Right lobe of liver (tissue), 6 donors: ENCODE results near the gene NTF4. TPM values are rescaled to one million over a fixed set of nuclear protein-coding genes. Genes with fewer than 3 reads are reported as not detected.
"Not testable (repeated sequence)": the region's sequence is repeated elsewhere in the genome, so short reads cannot be mapped to it uniquely, and the experiment has no call there.

ENCODE experiments used
- ATAC-seq, 4 donors: fragments of 200-7000 bp; cut with Tn5 transposase; one replicate each; pipeline ENCODE4 v1.9.1; 2020; ENCODE audit warnings: mild to moderate bottlenecking in 4 of 4, moderate library complexity in 4 of 4
- DNase-seq, 3 donors: peaks; one replicate each; pipeline ENCODE4 v3.0.0-alpha.2; 2020
- H3K27ac ChIP-seq, 3 donors: fragments of 200-600 bp; one replicate each; pipeline ENCODE4 v1.8.0; 2022
- H3K27me3 ChIP-seq, 2 donors: fragments of 200-600 bp; one replicate each; pipeline ENCODE4 v1.8.0; 2022
- H3K36me3 ChIP-seq, 4 donors: fragments of 200-600 bp; sonication (generic) in 1 of 4; one replicate each; pipeline versions ENCODE4 v1.5.1 to v1.8.0; 2017 to 2022; ENCODE audit warnings: control low read depth in 1 of 4
- H3K4me1 ChIP-seq, 4 donors: fragments of 200-600 bp; sonication (generic) in 1 of 4; one replicate each; pipeline versions ENCODE4 v1.5.1 to v1.8.0; 2017 to 2022; ENCODE audit warnings: control low read depth in 1 of 4
- H3K4me3 ChIP-seq, 3 donors: fragments of 200-600 bp; one replicate each; pipeline ENCODE4 v1.8.0; 2022
- H3K9me3 ChIP-seq, 4 donors: fragments of 200-600 bp; sonication (generic) in 1 of 4; one replicate each; pipeline versions ENCODE4 v1.5.1 to v1.8.0; 2017 to 2022; ENCODE audit warnings: control low read depth in 1 of 4
- CTCF ChIP-seq, 4 donors: fragments of 200-600 bp in 3 of 4; fragments of 450-650 bp in 1 of 4; IDR thresholded peaks; one replicate each; pipeline versions ENCODE4 v1.5.1 to v1.8.0; 2016 to 2022; ENCODE audit warnings: antibody characterized with exemption in 4 of 4, mild to moderate bottlenecking in 2 of 4
- POLR2A ChIP-seq: fragments of 450-650 bp; IDR thresholded peaks from one replicate; pipeline ENCODE4 v1.6.1; 2017; ENCODE audit warnings: antibody characterized with exemption, mild to moderate bottlenecking
- WGBS: methylation state at CpG from one replicate; pipeline ENCODE4 v1.1.6; 2018; ENCODE audit warnings: low coverage, low lambda C conversion rate; ENCODE audit not compliant: insufficient coverage; ENCODE audit errors: missing lambda C conversion rate; 5-methylcytosine and 5-hydroxymethylcytosine counted together
- intact Hi-C, 2 donors: fragments of 100-400 bp; cut with DNase I; formaldehyde crosslinking; loops; one replicate each; pipeline versions ENCODE4 v1.11.2 to v1.14.1; 2022
- total RNA-seq, 6 experiments: library from RNA; depleted of rRNA in 2 of 6; stranded (reverse); fragments of >200 nt in 2 of 6; fragmentation: NEBNext Ultra II Directional in 3 of 6; extraction: Animal tissue kit (Norgen Biotek cat#: 25700) in 3 of 6; gene quantifications; one replicate each; pipeline versions ENCODE4 v1.1.0 to v1.2.4, GENCODE V29; 2016 to 2023
- donor health status: DM: no; HTN: yes; CAD: no.
- donor health status: DM: no; HTN: no; CAD: no.
- donor health status: DM: no; HTN: no; CAD: no.
- donor health status: DM: no; HTN: yes; CAD: no.
- donor health status: DM: no; HTN: yes; CAD: no.

NTF4 gene
- total RNA-seq, 6 experiments from 2014 or later: not detected

- H3K4me1 ChIP-seq: peaks cover 0 to 9% (median under 1%) of the 10 kb centered on the region in 4 donors
- ATAC-seq: no peak
- no peaks in the 10 kb centered on the region for H3K9me3 ChIP-seq
- intact Hi-C loops: no loop called here
- TF ChIP-seq CTCF (IDR thresholded peaks at IDR 0.05) (no peak), POLR2A (no peak)
- WGBS: no CpG with 5 or more reads among the region's 2 CpGs
- no peaks in the 10 kb centered on the region for H3K36me3 ChIP-seq
- H3K27me3 ChIP-seq: no peaks in the 10 kb centered on the region
- no peak overlapping the region for H3K4me3 ChIP-seq
- DNase-seq: no peak
- H3K27ac ChIP-seq: no peak overlapping the region
These were observed 3.6 kb downstream of the NTF4 start for GRCh38 chr19:49061000-49061399.

- no peak for ATAC-seq
These were observed 5.6 kb downstream of the NTF4 start for GRCh38 chr19:49059053-49059452.

DNA sequence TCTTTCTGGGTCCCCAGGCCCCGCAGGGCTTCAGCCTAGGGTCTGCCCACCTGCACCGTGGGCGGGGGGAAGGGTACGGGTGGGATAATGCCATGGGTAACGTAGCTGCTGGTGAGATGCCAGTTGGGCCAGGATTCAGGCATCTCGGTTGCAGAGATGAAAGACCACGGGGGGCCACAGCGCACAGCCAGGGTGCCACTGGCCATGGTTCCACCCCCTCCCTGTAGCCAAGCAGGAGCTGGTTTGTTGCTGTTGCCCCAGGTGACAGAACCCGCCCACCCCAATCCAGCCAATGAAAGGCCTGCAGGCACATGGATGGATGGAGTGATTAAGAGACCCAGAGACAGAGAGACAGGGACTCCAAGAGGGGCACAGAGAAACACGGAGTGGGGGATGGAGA, 6.1 kb downstream of the NTF4 start:
- DNase-seq (no peak), ATAC-seq (no peak)
- TF ChIP-seq POLR2A: no peak
- TF ChIP-seq CTCF (IDR thresholded peaks at IDR 0.05): no peak
- intact Hi-C loops: no loop called here
- H3K4me1 ChIP-seq: peaks cover 0 to 9% (median under 1%) of the 10 kb centered on the region in 4 donors
- H3K36me3 ChIP-seq: no peaks in the 10 kb centered on the region
- no peaks in the 10 kb centered on the region for H3K27me3 ChIP-seq
- H3K9me3 ChIP-seq: no peaks in the 10 kb centered on the region
- H3K27ac ChIP-seq: no peak overlapping the region
- H3K4me3 ChIP-seq: no peak overlapping the region
- WGBS: 27% methylated on average over 5 of the region's 10 CpGs

More at GRCh38 chr19:49059053-49059452, 5.6 kb downstream of the NTF4 start:
- H3K4me1 ChIP-seq: peaks cover 0 to 9% (median under 1%) of the 10 kb centered on the region in 4 donors
- no peak overlapping the region for H3K4me3 ChIP-seq
- intact Hi-C loops: no loop called here
- DNase-seq: no peak
- H3K27me3 ChIP-seq: no peaks in the 10 kb centered on the region
- H3K9me3 ChIP-seq: no peaks in the 10 kb centered on the region
- no peak overlapping the region for H3K27ac ChIP-seq
- H3K36me3 ChIP-seq: no peaks in the 10 kb centered on the region
- TF ChIP-seq POLR2A (no peak), CTCF (IDR thresholded peaks at IDR 0.05) (no peak)
- WGBS: 70% methylated on average over 9 of the region's 9 CpGs

- TF ChIP-seq POLR2A: no peak
- TF ChIP-seq CTCF (IDR thresholded peaks at IDR 0.05): no peak
- 8% methylated on average over 12 of the region's 38 CpGs for WGBS
- no peaks in the 10 kb centered on the region for H3K9me3 ChIP-seq
- no peak within 1 kb of the TSS for H3K27ac ChIP-seq
- H3K4me1 ChIP-seq: peaks cover 0 to 9% (median under 1%) of the 10 kb centered on the region in 4 donors
- H3K4me3 ChIP-seq: peak within 1 kb of the TSS; percentile 24 to 43 (median 35)
- DNase-seq: peak; percentile 73 to 77 (median 73)
- no peaks in the 10 kb centered on the region for H3K27me3 ChIP-seq
- ATAC-seq: peak; percentile 78 to 83 (median 80)
- H3K36me3 ChIP-seq: no peaks in the 10 kb centered on the region
- intact Hi-C loops: no loop called here
These were observed 6.9 kb downstream of the NTF4 start, which contains the start of gene CGB7 for GRCh38 chr19:49057636-49058234. CGB7 (minus strand) TSS chr19:49057749; CDS start chr19:49055375, 2,374 bp downstream.

- peak in 3 of 4 donors; percentile 6 to 37 (median 21) for ATAC-seq
- DNase-seq, H3K27me3 ChIP-seq: not testable (repeated sequence)
These were observed 7.6 kb downstream of the NTF4 start for GRCh38 chr19:49056902-49057596.

More at GRCh38 chr19:49056902-49057596, 7.6 kb downstream of the NTF4 start:
- H3K4me1 ChIP-seq, H3K36me3 ChIP-seq, H3K9me3 ChIP-seq, H3K27ac ChIP-seq, intact Hi-C loops: not testable (repeated sequence)
- H3K4me3 ChIP-seq: peak overlapping the region; percentile 19 to 43 (median 35)
- 20% methylated on average over 1 of the region's 34 CpGs for WGBS
